SKM-1 treated with dmso at 0.1 percent for 144 hours (cell line): ENCODE data around the gene STAC.
"Not testable (repeated sequence)": the region's sequence is repeated elsewhere in the genome, so short reads cannot be mapped to it uniquely, and the experiment has no call there.

Experiments
- DNase-seq: peaks from one replicate; lab custom pipeline; 2025; ENCODE audit not compliant: unreplicated experiment; lab: John Stamatoyannopoulos, UW

STAC gene

GRCh38 chr3:36409862-36410261, 29.6 kb downstream of the STAC start:
- DNase-seq: no peak

- DNase-seq: no peak
Measured at GRCh38 chr3:36411587-36411986, 31.3 kb downstream of the STAC start.

- no peak for DNase-seq
Measured at GRCh38 chr3:36416599-36416998, 36.3 kb downstream of the STAC start.

GRCh38 chr3:36417237-36417636, 36.9 kb downstream of the STAC start:
- DNase-seq: no peak

GRCh38 chr3:36418296-36418695, 38.0 kb downstream of the STAC start:
- no peak for DNase-seq

- DNase-seq: no peak
Measured at GRCh38 chr3:36428445-36428844, 48.1 kb downstream of the STAC start.

GRCh38 chr3:36429986-36430485, 49.7 kb downstream of the STAC start:
- no peak for DNase-seq

GRCh38 chr3:36433511-36433910, 53.2 kb downstream of the STAC start:
- DNase-seq: no peak

- DNase-seq: no peak
Measured at GRCh38 chr3:36434687-36435426, 54.6 kb downstream of the STAC start.

GRCh38 chr3:36443028-36443686, 62.9 kb downstream of the STAC start:
- no peak for DNase-seq

- no peak for DNase-seq
Measured at GRCh38 chr3:36444909-36445308, 64.6 kb downstream of the STAC start.

- DNase-seq: no peak
Measured at GRCh38 chr3:36446276-36446675, 66.0 kb downstream of the STAC start.

GRCh38 chr3:36447061-36447460, 66.8 kb downstream of the STAC start:
- no peak for DNase-seq

- no peak for DNase-seq
Measured at GRCh38 chr3:36451816-36452215, 71.5 kb downstream of the STAC start.

- DNase-seq: not testable (repeated sequence)
Measured at GRCh38 chr3:36453213-36453612, 72.9 kb downstream of the STAC start.

GRCh38 chr3:36453896-36454295, 73.6 kb downstream of the STAC start:
- not testable (repeated sequence) for DNase-seq

GRCh38 chr3:36455406-36455805, 75.1 kb downstream of the STAC start:
- no peak for DNase-seq

GRCh38 chr3:36456784-36457183, 76.5 kb downstream of the STAC start:
- DNase-seq: no peak

GRCh38 chr3:36457667-36458066, 77.4 kb downstream of the STAC start:
- no peak for DNase-seq

GRCh38 chr3:36459177-36459576, 78.9 kb downstream of the STAC start:
- DNase-seq: no peak

- DNase-seq: no peak
Measured at GRCh38 chr3:36461597-36461996, 81.3 kb downstream of the STAC start.

GRCh38 chr3:36472045-36472444, 91.7 kb downstream of the STAC start:
- DNase-seq: not testable (repeated sequence)
